T-helper 2 cell (primary cell): ENCODE measurements around the gene RMDN2.
"Not testable (repeated sequence)": the region's sequence is repeated elsewhere in the genome, so short reads cannot be mapped to it uniquely, and the experiment has no call there.

Experiments
- DNase-seq, 5 experiments: peaks; one replicate each; pipeline versions ENCODE4 v3.0.0 to v3.0.0-alpha.2; 2012 to 2022

RMDN2 gene

GRCh38 chr2:37932873-37933272, 7.8 kb downstream of the RMDN2 start:
- not testable (repeated sequence) for DNase-seq

DNA sequence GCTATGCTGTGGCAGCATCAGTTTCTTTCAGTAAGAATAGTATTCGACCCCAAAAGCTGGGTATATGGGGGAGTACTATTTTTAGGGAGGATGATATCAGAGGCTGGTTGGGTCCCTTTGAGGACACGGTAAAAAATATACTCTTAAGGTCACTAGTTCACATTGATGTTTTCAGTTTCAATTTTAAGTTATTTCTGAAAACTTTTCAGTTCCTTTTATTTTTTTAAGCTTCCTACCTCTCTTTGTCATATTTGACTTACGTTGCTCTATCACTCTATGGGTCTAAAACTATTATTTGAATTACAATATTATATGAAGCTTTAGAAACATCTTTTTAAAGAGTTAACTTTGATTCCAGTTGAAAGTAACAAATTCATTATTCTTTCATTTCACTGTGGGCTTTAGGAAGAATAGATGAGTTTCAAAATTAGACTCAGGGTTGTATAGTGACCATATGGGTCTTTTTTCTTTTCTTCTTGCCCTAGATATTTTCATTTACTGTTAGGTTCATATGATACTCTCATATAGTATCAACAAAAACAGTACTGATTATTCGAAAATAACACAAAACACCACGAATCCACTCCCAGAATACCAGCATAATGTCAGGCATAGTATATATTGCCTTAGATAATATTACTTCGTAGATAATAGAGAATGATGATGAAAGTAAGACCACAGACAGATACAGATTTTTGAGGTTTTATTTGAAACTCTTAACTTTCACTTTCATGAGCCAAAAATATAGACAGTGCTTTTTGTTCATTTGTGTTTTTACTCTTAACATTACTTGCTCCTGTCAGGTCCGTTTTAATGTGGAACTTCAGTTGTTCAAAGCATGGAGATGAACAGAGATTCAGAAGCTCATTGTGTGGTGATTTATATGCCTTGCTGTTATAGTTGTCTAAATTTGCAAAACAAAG, 9.8 kb downstream of the RMDN2 start:
- DNase-seq = peak in 1 of 5 experiments; percentile 28

GRCh38 chr2:37937568-37937967, 12.5 kb downstream of the RMDN2 start:
- not testable (repeated sequence) for DNase-seq

GRCh38 chr2:37941267-37941666, 16.2 kb downstream of the RMDN2 start:
- not testable (repeated sequence) for DNase-seq

DNA sequence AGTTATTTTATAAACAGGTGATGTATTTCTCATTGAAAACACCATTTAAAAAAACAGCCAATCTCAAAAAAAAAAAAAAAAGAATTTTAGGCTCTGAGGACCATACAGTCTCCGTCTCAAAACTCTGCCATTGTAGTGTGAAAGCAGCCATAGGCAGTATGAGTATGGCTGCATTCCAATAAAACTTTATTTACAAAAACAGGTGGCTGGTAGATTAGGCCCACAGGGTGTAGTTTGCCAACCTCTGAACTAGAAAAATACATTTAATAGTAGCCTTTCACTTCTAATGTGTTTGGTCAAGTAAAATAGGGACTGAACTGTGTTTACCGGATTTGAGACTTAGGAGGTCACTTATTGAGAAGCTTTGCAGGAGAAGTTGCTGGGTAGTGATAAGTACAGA, 19.2 kb downstream of the RMDN2 start:
- no peak for DNase-seq

- DNase-seq = no peak
Measured at GRCh38 chr2:37947306-37947705, 22.2 kb downstream of the RMDN2 start.

DNA sequence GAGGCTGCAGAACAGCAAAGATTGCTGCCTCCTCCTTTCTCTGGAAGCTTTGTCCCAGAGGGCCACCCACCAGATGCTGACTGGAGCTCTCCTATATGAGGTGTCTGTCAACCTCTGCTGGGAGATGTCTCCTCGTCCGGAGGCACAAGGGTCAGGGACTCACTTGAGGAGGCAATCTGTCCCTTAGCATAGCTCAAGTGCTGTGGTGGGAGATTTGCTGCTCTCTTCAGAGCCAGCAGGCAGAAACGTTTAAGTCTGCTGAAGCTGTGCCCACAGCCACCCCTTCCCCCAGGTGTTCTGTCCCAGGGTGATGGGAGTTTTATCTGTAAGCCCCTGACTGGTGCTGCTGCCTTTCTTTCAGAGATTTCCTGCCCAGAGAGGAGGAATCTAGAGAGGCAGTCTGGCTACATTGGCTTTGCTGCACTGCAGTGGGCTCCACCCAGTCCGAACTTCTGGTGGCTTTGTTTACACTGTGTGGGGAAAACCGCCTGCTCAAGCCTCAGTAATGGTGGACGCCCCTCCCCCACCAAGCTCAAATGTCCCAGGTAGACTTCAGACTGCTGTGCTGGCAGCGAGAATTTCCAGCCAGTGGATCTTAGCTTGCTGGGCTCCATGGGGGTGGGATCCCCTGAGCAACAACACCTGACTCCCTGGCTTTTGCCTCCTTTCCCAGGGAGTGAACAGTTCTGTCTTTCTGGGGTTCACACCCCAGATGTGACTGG, 37.1 kb downstream of the RMDN2 start:
- not testable (repeated sequence) for DNase-seq

DNA sequence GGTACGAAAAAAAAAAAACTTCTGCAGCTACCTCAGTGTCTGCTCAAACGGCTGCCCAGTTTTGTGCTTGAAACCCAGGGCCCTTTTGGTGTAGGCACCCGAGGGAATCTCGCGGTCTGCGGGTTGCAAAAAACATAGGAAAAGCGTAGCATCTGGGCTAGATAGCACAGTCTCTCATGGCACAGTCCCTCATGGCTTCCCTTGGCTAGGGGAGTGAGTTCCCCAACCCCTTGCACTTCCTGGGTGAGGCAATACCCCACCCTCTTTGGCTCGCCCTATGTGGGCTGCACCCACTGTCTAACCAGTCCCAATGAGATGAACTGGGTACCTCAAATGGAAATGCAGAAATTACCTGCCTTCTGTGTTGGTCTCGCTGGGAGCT, 37.6 kb downstream of the RMDN2 start:
- DNase-seq = not testable (repeated sequence)

- DNase-seq = not testable (repeated sequence)
Measured at GRCh38 chr2:37963901-37964300, 38.8 kb downstream of the RMDN2 start.

DNA sequence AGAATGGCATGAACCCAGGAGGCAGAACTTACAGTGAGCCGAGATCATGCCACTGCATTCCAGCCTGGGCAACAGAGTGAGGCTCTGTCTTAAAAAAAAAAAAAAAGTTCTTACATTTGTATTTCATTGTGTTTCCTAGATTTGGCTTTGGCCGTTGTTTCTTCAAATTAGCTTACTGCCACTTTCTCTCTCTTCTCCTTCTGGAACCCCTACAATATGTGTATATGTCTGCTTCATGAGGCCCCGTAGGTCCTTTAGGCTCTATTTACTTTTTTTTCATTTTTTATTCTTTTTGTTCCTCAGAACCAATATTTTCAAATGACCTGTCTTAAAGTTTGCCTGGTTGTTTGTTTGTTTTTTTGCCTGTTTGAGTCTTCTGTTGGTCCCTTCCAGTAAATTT, 41.2 kb downstream of the RMDN2 start:
- no peak for DNase-seq

DNA sequence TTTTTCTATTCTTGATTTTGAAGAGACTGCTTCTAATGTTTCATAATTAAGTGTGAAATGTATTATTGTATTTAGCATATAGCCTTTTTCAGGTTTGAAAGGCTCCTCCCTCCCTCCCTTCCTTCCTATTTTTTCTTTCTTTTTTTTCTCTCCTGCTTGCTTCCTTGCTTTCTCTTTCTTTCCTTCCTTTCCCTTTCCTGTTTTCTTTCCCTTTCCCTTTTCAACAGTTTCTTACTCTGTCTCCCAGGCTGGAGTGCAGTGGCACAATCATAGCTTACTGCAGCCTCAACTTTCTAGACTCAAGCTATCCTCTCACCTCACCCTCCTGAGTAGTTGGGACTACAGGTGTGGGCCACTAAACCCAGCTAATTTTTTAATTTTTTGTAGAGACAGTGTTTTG, 44.6 kb downstream of the RMDN2 start:
- no peak for DNase-seq

DNA sequence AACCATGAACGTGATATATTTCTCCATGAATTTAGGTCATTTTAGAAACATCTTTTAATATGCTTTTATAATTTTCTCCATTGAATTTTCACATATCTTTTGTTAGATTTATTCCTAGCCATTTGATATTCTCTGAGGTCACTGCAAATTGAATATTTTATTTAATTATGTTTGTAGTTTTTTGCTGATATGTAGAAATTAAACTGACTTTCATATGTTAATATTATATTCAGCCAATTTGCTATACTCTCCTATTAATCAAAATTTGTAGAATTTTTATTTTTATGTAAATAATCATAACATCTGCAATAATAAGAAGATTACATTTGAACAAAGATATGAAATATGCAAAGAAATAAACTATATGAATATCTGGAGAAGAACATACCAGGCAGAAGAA, 46.9 kb downstream of the RMDN2 start:
- no peak for DNase-seq

GRCh38 chr2:37973615-37974353, 48.7 kb downstream of the RMDN2 start:
- no peak for DNase-seq

GRCh38 chr2:37975808-37976207, 50.7 kb downstream of the RMDN2 start:
- DNase-seq = no peak

GRCh38 chr2:37976411-37976810, 51.3 kb downstream of the RMDN2 start:
- DNase-seq = no peak

GRCh38 chr2:37982147-37982582, 57.1 kb downstream of the RMDN2 start:
- DNase-seq = peak in 4 of 5 experiments; percentile 16 to 34 (median 26)

GRCh38 chr2:37982847-37983246, 57.8 kb downstream of the RMDN2 start:
- no peak for DNase-seq

DNA sequence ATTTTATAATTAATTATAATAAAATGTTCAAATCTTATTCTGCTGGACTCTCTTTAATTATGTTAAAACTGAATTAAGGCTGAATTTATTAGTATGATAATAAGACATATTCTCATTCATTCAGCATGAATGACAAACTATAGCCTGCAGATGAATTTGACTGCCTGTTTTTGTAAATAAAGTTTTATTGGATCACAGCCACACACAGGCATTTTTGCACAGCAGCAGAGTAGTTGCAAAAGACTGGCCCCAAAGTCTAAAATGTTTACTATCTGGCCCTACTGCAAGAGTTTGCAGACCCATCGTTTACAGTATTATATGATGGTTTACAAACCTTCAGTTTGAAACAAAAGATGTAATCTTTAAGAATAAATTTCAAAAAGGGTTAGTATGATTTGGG, 58.6 kb downstream of the RMDN2 start:
- no peak for DNase-seq

DNA sequence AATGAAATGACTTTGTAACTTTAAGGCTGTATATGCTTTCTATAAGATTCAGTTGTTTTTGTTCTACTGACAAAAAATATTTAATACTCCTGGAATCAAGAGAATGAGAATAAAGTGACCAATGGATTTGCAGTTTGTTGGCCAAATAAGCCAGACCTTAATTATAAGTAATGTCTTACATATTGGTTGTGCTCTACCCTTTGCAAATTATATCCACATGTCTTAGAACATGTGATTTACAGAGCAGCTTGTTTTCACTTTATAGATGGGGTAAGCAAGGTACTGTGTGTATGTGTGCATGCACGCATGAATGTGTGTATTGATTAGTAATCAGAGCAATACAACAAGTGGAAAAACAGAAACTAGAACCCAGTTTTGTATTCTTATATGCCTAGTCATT, 59.1 kb downstream of the RMDN2 start:
- no peak for DNase-seq

DNA sequence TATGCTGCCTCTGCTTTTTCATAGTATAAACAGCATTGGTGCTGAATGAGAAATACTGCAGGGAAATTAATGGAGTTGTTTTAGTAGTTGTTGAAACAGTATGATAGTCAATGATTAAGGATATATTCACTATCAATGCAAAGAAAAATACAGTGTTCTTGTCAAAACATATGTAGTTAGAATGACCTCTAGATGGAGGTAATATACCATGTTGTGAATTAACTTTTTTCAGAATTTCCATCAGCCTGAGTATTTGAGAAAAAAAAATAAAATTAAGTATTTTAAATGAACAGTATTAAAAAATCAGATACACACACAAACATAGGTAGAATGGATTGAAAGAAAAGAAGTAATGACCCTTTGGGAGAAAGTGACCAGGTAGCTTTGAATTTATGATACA, 59.5 kb downstream of the RMDN2 start:
- DNase-seq = peak in 1 of 5 experiments; percentile 30

DNA sequence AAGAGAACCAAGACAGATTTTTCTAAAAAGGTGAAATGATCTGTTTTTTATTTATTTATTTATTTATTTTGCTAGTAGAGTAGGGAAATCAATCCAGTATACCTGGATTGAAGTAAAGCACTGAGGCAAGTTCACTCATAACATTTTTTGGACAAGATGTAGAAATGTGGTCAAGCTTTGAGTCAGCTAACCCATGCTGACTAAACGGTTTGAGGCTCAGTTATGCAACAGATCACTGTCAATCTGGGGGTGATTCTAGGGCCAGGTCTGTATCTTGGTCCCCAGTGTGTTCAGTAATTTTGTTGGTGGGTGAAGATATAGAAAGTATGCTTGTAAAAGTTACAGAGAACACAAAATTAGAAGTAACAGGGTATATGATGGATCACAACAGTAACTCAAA, 60.2 kb downstream of the RMDN2 start:
- DNase-seq = peak in 1 of 5 experiments; percentile 59

- DNase-seq = no peak
Measured at GRCh38 chr2:37987098-37987775, 62.1 kb downstream of the RMDN2 start.

DNA sequence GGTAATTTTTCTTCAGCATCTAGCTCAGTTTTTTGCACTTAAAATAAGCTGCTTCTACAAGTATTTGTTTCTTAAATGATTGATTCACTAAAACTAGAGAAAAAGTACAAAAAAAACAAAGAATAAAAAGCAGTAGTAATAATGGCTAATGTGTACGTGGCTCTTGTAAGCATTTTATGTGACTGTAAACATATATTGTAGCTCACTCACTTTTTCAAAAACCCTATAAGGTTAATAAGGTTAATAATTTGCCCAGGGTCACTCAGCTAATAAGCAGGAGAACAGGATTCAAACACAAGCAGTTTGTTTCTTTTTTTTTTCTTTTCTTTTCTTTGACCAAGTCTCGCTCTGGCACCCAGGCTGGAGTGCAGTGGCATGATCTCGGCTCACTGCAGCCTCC, 67.5 kb downstream of the RMDN2 start:
- DNase-seq = no peak
